ENCODE measurements around the gene EIF3L. TPM values are rescaled to one million over a fixed set of nuclear protein-coding genes. Genes with fewer than 3 reads are reported as not detected.

Gene EIF3L
- total RNA-seq, 1 experiment from 2014 or later, result 739 TPM

GRCh38 chr22:37852418-37852817 is 3.2 kb downstream of the EIF3L start:
- Histone ChIP-seq H3K4ac (ENCODE audit: low read depth, low read length) (no peak overlapping the region), H4K5ac (ENCODE audit: insufficient read length, low read depth, low read length) (no peak overlapping the region), H3T11ph (ENCODE audit: low read length) (no peak overlapping the region), H2AFZ (ENCODE audit: low read length) (no peak overlapping the region), H4K20me1 (ENCODE audit: control insufficient read depth, insufficient read depth, insufficient read length) (no peaks in the 10 kb centered on the region), H3K23me2 (ENCODE audit: insufficient read length, low read depth, low read length, poor library complexity, severe bottlenecking) (peaks cover 6% of the 10 kb centered on the region), H2BK5ac (ENCODE audit: insufficient read length, low read length) (no peak overlapping the region), H3K23ac (ENCODE audit: insufficient read length, low read depth, low read length) (no peak overlapping the region), H2BK20ac (ENCODE audit: low read depth, low read length, poor library complexity, severe bottlenecking) (no peak overlapping the region), H3K79me1 (ENCODE audit: insufficient read depth, low read depth, low read length, poor library complexity, severe bottlenecking) (peaks cover 19% of the 10 kb centered on the region), H2BK12ac (ENCODE audit: insufficient read length, low read depth, low read length) (no peak overlapping the region), H3K27me3 (ENCODE audit: insufficient read depth, low read length) (0 out of 2 replicates have a peak, but pooled peaks cover 2% of the 10 kb centered on the region), H3K27ac (ENCODE audit: insufficient read length, low read depth, low read length) (no peak overlapping the region), H4K8ac (replicated peaks; ENCODE audit: insufficient read length, low read depth, low read length) (no peak overlapping the region), H2AK5ac (ENCODE audit: insufficient read length, low read length) (no peak overlapping the region), H3K56ac (ENCODE audit: insufficient read length, low read depth, low read length) (no peak overlapping the region), H4K91ac (ENCODE audit: insufficient read length, low read depth, low read length) (no peak overlapping the region), H2BK15ac (ENCODE audit: low read depth, low read length) (no peak overlapping the region), H3K4me1 (ENCODE audit: insufficient read depth, low read length) (no peaks in the 10 kb centered on the region), H3K18ac (ENCODE audit: insufficient read length, low read depth, low read length) (no peak overlapping the region), H3K79me2 (ENCODE audit: insufficient read depth, low read length) (peaks cover 10% of the 10 kb centered on the region), H2BK120ac (ENCODE audit: low read depth, low read length, poor library complexity, severe bottlenecking) (no peak overlapping the region), H3K4me2 (ENCODE audit: insufficient read depth, insufficient read length, low read length) (no peak overlapping the region), H3K9me3 (ENCODE audit: control insufficient read depth, low read depth, low read length) (no peaks in the 10 kb centered on the region), H3K9ac (ENCODE audit: extremely low read depth, insufficient read length, low read length) (no peak overlapping the region), H3K14ac (ENCODE audit: insufficient read depth, low read length) (no peak overlapping the region)
- Mint-ChIP-seq H3K4me1 (peaks cover 10 to 23% of the 10 kb centered on the region in 2 experiments), H3K4me3 (no peak overlapping the region), H3K27me3 (ENCODE audit: low read depth) (no peaks in the 10 kb centered on the region; the same call in 1 of the 2 replicates), H3K27ac (no peak overlapping the region), H3K36me3 (ENCODE audit: insufficient read depth in 1 of 3, low read depth in 3 of 3) (peaks cover 58 to 74% (median 67%) of the 10 kb centered on the region in 3 experiments), H3K9me3 (no peaks in the 10 kb centered on the region)
- TF ChIP-seq CTCF (conservative IDR thresholded peaks at IDR 0.05), result no peak
- no peak for DNase-seq
- no CpG with 5 or more reads among the region's 5 CpGs for WGBS (ENCODE audit: extremely low coverage, insufficient read length, low lambda C conversion rate)

All from H9 (cell line).